ACHN (cell line): ENCODE measurements around the gene ABCG1.
"Not testable (repeated sequence)": the region's sequence is repeated elsewhere in the genome, so short reads cannot be mapped to it uniquely, and the experiment has no call there.

Experiments used
- DNase-seq: peaks from one replicate; pipeline ENCODE4 v3.0.0-alpha.2; 2015
- in situ Hi-C: cut with HindIII; loops from 2 replicates; pipeline ENCODE4 v1.10.0; 2017; ENCODE audit warnings: low sequenced_read_pairs, low pct_ligation_motif_present, low pct_unique_long_range_greater_than_20kb

Gene ABCG1

DNA sequence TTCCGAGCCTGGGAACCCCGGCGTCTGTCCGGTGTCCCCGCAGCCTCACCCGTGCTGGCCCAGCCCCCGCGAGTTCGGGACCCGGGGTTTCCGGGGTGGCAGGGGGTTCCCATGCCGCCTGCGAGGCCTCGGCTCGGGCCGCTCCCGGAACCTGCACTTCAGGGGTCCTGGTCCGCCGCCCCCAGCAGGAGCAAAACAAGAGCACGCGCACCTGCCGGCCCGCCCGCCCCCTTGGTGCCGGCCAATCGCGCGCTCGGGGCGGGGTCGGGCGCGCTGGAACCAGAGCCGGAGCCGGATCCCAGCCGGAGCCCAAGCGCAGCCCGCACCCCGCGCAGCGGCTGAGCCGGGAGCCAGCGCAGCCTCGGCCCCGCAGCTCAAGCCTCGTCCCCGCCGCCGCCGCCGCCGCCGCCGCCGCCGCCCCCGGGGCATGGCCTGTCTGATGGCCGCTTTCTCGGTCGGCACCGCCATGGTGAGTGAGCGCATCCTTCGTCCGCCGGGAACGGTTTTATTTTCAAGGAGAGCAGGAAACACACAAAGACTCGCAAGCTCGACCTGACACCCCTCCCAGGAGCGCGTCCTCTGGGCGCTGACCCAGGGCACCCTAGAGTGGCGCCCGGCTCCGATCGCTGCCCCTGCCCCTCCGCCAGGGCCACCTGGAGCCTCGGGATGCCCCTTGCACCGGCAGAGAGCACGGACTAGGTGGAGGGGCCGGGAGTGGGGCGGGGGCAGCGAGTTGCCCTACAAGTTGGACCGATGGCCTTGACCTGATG, at the start of gene ABCG1:
ABCG1 (plus strand) TSS at position 305 of the 770 bp plus-strand sequence; CDS start at position 428, 123 bp downstream.
- in situ Hi-C loops, result no loop called here
- no peak for DNase-seq

DNA sequence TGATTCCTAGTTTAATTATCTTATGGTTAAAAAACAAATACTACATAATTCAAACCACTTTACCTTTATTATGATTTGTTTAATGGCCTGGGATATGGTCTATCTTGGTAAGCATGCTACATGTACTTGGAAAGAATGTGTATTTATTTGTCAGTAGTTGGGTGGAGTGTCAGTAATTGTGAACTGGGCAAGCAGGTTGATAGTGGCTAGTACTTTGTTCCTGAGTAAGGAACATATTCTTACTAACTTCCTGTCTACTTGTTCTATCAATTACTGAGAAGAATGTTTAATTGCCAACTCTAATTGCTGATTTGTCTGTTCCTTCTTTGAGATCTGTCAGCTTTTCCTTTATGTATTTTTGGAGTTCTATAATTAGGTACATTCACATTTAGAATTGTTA, 49.2 kb upstream of the ABCG1 start:
- in situ Hi-C loops, result no loop called here
- no peak for DNase-seq

GRCh38 chr21:42171091-42172053, 47.6 kb upstream of the ABCG1 start:
- DNase-seq, result no peak
- in situ Hi-C loops, result no loop called here

- no peak for DNase-seq
- in situ Hi-C loops, result no loop called here
These were observed 46.1 kb upstream of the ABCG1 start for GRCh38 chr21:42172596-42173483.

- in situ Hi-C loops, result no loop called here
- DNase-seq, result no peak
These were observed 44.8 kb upstream of the ABCG1 start for GRCh38 chr21:42174173-42174572.

- in situ Hi-C loops, result no loop called here
- DNase-seq, result no peak
These were observed 43.7 kb upstream of the ABCG1 start for GRCh38 chr21:42175110-42175710.

GRCh38 chr21:42176859-42177258, 42.1 kb upstream of the ABCG1 start:
- no peak for DNase-seq
- in situ Hi-C loops, result no loop called here

DNA sequence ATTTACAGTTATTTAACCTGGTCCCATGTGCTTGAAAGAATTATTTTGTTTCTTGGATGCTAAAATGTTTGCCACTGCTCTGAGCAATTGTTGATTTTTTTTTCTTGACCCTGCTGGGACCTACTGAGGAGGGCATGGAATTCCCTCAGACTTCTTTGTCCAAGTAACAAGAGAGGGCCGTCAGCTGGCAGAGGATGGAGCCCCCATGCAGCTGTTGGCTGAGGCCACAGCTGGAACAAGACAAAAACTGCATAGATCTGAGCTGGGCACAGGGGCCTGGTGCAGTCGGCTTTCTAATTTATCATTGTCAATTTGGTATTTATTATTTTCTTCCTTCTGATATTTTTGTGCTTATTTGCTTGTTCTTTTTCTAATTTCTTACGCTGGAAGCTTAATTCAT, 39.6 kb upstream of the ABCG1 start:
- DNase-seq, result no peak
- in situ Hi-C loops, result no loop called here

- in situ Hi-C loops, DNase-seq: not testable (repeated sequence)
These were observed 38.9 kb upstream of the ABCG1 start for GRCh38 chr21:42180001-42180400.

- no peak for DNase-seq
These were observed 36.1 kb upstream of the ABCG1 start for GRCh38 chr21:42182713-42183371.

DNA sequence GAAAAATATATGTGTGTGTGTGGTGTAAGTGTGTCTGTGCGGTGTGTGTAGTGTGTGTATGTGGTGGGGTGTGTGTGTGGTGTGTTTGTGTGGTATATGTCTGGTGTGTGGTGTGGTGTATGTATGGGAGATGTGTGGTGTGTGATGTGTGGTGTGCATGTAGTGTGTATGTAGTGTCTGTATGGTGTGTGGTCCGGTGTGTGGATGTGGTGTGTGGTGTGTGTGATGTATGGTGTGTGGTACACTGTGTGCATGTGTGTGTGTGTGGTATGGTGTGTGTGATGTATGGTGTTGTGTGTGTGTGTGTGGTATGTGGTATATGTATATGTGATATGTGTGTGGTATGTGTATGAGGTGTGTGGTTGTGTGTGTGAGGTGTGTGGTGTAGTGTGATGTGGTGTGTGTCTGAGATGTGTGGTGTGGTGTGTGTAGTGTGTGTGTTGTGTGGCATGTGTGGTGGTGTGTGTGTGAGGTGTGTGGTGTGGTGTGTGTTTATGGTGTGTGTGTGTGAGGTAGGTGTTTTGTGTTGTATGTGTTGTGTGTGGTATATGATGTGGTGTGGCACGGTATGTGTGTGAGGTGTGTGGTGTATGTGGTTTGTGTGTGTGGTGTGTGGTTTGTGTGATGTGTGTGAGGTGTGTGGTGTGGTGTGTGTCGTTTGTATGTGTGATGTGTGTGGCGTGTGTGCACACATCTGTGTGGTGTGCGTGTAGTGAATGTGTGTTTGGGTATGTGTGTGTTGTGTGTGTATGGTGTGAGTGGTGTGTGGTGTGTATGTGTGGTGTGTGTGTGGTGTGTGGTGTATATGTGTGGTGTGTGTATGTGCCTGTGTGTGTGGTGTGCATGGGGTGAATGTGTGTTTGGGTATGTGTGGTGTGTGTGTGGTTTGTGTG, 35.3 kb upstream of the ABCG1 start:
- in situ Hi-C loops, result no loop called here

More at GRCh38 chr21:42182713-42183371, 36.1 kb upstream of the ABCG1 start:
- in situ Hi-C loops, result no loop called here

DNA sequence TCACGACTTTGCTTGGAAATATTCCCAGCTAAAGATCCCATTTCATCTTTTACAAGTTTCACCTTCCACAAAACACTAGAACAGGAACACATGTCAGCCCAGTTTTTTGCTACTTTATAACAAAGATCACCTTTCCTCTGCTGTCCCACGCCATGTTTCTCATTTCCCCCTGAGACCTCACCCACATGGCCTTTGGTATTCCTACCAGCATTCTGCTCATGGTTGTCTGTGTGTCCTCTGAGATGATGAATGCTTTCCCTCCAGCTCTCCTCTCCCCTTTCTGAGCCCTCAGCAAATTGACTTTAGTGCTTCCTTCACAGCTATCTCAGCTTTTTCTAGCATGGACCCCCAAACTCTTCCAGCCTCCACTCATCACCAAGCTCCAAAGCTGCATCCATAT, 32.3 kb upstream of the ABCG1 start:
- no peak for DNase-seq
- in situ Hi-C loops, result no loop called here

More for the DNA sequence above, 35.3 kb upstream of the ABCG1 start:
- DNase-seq, result no peak

- DNase-seq, result no peak
- in situ Hi-C loops, result no loop called here
These were observed 30.8 kb upstream of the ABCG1 start for GRCh38 chr21:42187976-42188653.

GRCh38 chr21:42188663-42189062, 30.3 kb upstream of the ABCG1 start:
- in situ Hi-C loops, result no loop called here
- DNase-seq, result no peak

GRCh38 chr21:42189431-42189830, 29.5 kb upstream of the ABCG1 start:
- in situ Hi-C loops, result no loop called here
- DNase-seq, result no peak

DNA sequence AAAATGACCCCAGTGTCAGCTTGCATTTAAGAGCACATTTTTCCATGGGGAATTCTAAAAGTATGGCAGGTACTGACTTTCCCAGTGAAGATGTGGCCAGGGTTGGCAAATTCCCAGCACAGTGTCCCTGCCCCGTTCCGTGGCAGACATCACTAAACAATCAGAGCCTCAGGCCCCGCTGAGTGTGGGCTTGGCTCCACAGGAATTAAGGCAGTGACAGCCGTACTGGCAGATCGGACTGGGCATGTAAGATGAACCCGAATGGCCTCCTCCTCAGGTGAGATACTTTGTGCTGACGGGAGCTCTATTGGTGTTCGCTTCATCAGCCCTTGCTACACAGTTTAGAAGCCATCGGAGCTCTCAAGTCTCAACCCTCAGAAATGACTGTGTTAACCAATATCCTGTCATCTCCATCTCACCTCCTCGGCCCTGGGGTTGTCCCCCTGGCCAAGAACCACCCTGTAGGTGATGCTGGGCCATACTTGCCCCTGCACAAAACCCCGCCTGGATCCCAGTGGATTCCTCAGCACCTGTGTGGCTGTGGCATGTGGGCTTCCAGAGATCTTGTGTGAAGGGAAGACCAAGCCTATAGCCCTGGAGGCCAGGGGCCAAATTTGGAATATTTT, 29.0 kb upstream of the ABCG1 start:
- in situ Hi-C loops, result no loop called here
- DNase-seq, result no peak
